Lower lobe of right lung (tissue), 2 donors: ENCODE measurements around the gene TMEM164. TPM values are rescaled to one million over a fixed set of nuclear protein-coding genes. Genes with fewer than 3 reads are reported as not detected.

ENCODE experiments used
- ATAC-seq, 2 donors: fragments of 200-7000 bp; cut with Tn5 transposase; one replicate each; pipeline ENCODE4 v1.9.1; 2020 to 2022; ENCODE audit warnings: mild to moderate bottlenecking in 2 of 2, moderate library complexity in 2 of 2
- DNase-seq: peaks from one replicate; pipeline ENCODE4 v3.0.0-alpha.2; 2020
- H3K27ac ChIP-seq: fragments of 200-600 bp; one replicate; pipeline ENCODE4 v1.8.0; 2022
- H3K27me3 ChIP-seq: fragments of 200-600 bp; one replicate; pipeline ENCODE4 v1.8.0; 2022; ENCODE audit warnings: low read depth
- H3K36me3 ChIP-seq: fragments of 200-600 bp; one replicate; pipeline ENCODE4 v1.8.0; 2022; ENCODE audit warnings: mild to moderate bottlenecking
- H3K4me1 ChIP-seq: fragments of 200-600 bp; one replicate; pipeline ENCODE4 v1.8.0; 2022
- H3K4me3 ChIP-seq: fragments of 200-600 bp; one replicate; pipeline ENCODE4 v1.8.0; 2022; ENCODE audit warnings: mild to moderate bottlenecking
- H3K9me3 ChIP-seq: fragments of 200-600 bp; one replicate; pipeline ENCODE4 v1.8.0; 2022
- intact Hi-C: fragments of 100-400 bp; cut with DNase I; formaldehyde crosslinking; loops from one replicate; pipeline ENCODE4 v1.11.0; 2022
- total RNA-seq: library from RNA; stranded (reverse); fragmentation: NEBNext Ultra II Directional; extraction: Animal tissue kit (Norgen Biotek cat#: 25700); gene quantifications from one replicate; pipeline ENCODE4 v1.2.1, GENCODE V29; 2021
- TF ChIP-seq, protein P1 (sequence below): fragments of 200-600 bp; IDR thresholded peaks from one replicate; pipeline ENCODE4 v1.8.0; 2022; ENCODE audit warnings: antibody characterized with exemption, mild to moderate bottlenecking
- donor health status: DM: no; HTN: yes; CAD: no; lungs with severe emphysema.

Gene TMEM164
- total RNA-seq, 1 donor from 2014 or later, result 66.4 TPM

DNA sequence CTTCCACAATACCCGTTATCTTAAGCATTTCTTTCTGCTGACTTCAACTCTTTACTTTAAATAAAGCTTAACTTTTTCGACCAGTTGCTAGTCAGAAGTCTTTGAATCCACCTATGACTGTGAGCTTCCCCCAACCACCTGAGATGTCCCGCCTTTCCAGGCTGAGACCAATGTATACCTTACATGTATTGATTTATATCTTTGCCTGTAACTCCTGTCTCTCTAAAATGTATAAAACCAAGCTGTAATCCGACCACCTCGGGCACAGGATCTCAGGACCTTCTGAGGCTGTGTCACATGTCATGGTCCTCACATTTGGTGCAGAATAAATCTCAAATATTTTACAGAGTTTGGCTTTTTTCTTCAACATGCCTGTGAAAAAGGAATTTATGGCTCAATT, 2.9 kb upstream of the TMEM164 start:
- TF ChIP-seq, protein P1, sequence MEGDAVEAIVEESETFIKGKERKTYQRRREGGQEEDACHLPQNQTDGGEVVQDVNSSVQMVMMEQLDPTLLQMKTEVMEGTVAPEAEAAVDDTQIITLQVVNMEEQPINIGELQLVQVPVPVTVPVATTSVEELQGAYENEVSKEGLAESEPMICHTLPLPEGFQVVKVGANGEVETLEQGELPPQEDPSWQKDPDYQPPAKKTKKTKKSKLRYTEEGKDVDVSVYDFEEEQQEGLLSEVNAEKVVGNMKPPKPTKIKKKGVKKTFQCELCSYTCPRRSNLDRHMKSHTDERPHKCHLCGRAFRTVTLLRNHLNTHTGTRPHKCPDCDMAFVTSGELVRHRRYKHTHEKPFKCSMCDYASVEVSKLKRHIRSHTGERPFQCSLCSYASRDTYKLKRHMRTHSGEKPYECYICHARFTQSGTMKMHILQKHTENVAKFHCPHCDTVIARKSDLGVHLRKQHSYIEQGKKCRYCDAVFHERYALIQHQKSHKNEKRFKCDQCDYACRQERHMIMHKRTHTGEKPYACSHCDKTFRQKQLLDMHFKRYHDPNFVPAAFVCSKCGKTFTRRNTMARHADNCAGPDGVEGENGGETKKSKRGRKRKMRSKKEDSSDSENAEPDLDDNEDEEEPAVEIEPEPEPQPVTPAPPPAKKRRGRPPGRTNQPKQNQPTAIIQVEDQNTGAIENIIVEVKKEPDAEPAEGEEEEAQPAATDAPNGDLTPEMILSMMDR, result no peak
- DNase-seq (no peak), ATAC-seq (no peak)
- intact Hi-C loops, result no loop called here
- peaks cover 10% of the 10 kb centered on the region for H3K4me1 ChIP-seq
- H3K4me3 ChIP-seq, result no peak overlapping the region
- no peaks in the 10 kb centered on the region for H3K27me3 ChIP-seq
- H3K36me3 ChIP-seq, result no peaks in the 10 kb centered on the region
- H3K27ac ChIP-seq, result no peak overlapping the region
- H3K9me3 ChIP-seq, result no peaks in the 10 kb centered on the region

DNA sequence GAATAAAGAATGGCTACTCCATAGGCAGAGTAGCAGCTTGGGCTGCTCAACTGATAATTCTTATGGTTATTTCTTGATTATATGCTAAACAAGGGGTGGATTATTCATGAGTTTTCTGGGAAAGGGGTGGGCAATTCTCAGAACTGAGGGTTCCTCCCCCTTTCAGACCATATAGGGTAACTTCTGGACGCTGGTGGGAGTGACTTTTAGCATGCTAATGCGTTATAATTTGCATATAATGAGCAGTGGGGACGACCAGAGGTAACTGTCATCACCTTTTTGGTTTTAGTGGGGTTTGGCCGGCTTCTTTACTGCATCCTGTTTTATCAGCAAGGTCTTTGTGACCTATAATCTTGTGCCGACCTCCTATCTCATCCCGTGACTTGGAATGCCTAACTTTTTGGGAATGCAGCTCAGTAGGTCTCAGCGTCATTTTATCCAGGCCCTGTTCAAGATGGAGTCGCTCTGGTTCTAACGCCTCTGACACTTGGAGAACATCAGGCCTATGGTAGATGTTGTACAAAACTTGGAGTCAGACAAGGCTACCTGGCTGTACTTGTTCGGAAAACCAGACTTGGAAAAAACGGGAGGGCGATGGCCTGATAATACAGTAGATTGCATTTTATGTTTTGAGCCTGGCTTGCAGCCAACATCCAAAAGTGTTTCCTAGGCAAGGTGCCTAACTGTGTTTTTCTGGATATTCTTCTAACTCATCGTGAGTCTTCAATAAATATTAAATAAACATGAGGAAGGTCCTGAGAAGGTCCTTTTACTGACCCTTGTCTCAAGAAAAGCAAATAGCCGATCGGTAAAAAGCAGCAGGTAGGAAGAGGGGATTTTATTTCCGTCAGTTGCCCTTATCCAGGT, 1.8 kb upstream of the TMEM164 start:
- ATAC-seq, result no peak

DNA sequence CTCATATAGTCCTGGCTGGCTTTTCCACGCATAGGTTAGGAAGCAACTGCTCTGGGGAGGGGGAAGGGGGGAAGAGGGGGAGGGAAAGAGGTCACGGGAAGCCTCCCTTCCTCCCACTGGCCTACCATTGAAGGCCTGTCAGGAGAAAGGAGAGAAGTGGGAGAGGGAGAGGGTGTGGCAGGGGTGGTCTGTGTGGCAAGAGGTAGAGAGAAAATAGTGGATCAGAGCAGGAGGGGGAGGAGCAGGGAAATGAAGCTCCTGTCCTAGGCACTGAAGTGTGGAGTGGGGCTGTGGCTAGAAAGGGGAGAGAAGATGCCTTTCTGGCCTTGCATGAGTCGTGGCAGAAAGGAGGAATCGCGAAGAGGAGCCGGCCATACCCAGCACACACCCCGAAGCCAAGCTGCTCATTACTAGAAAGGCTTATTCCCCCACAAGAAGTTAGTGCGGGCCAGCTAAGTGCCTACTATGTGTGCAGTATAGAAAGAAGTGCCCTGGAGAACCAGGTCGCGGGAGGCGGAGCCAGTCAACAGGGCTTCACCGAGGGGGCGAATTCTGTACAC, 1.1 kb upstream of the TMEM164 start:
- intact Hi-C loops, result no loop called here
- Histone ChIP-seq H3K27me3 (no peaks in the 10 kb centered on the region), H3K9me3 (no peaks in the 10 kb centered on the region), H3K27ac (peak overlapping the region; percentile 83), H3K4me3 (peak overlapping the region; percentile 68), H3K4me1 (peaks cover 24% of the 10 kb centered on the region), H3K36me3 (no peaks in the 10 kb centered on the region)
- TF ChIP-seq, protein P1, result no peak
- no peak for DNase-seq
- ATAC-seq, result no peak

More for the DNA sequence above, 1.8 kb upstream of the TMEM164 start:
- Histone ChIP-seq H3K9me3 (no peaks in the 10 kb centered on the region), H3K4me3 (no peak overlapping the region), H3K27me3 (no peaks in the 10 kb centered on the region), H3K27ac (no peak overlapping the region), H3K4me1 (peaks cover 18% of the 10 kb centered on the region), H3K36me3 (no peaks in the 10 kb centered on the region)
- intact Hi-C loops, result no loop called here
- no peak for DNase-seq
- TF ChIP-seq, protein P1, result no peak

DNA sequence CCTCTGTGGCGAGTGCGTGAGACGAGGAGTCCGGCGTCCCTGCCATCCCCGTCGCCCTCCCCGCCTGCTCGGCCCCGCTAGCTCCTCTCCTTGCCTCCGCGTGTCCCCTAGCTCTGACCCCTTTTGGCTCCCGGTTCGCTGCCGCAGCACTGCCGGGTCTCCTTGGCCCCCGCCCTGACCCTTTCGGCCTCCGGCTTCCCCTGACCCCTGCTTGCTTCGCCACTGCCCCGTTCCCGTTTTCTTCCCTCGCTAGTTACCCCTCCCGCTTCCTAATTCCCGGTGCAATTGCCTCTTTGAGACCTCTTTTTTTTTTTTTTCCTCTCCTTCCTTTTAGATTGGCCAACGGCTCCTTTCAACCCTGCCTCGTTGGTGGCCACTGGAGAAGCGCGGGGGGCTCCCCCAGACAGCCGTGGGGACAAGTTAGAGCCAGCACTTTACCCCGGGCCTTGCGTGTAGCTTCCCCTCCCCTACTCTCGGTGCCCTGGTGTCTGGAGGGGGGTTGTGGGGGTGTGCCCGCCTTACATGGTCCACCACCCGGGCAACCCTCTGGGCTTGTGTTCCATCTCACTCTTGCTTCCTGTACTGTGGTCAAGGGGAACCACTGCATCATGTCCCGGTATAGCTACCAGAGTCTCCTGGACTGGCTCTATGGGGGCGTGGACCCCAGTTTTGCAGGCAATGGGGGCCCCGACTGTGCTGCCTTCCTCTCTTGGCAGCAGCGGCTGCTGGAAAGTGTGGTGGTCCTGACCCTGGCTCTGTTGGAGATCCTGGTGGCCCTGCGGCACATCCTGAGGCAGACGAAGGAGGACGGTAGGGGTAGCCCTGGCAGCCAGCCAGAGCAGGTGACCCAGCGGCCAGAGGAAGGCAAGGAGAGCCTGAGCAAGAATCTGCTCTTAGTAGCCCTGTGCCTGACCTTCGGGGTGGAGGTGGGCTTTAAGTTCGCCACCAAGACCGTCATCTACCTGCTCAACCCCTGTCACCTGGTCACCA, 548 bp downstream of the TMEM164 start:
- ATAC-seq, result peak in 1 of 2 donors; percentile 20
- TF ChIP-seq, protein P1, result no peak
- intact Hi-C loops, result no loop called here
- Histone ChIP-seq H3K36me3 (no peaks in the 10 kb centered on the region), H3K4me1 (peaks cover 29% of the 10 kb centered on the region), H3K4me3 (peak overlapping the region; percentile 68), H3K9me3 (no peaks in the 10 kb centered on the region), H3K27me3 (no peaks in the 10 kb centered on the region), H3K27ac (peak overlapping the region; percentile 83)
- peak; percentile 51 for DNase-seq

DNA sequence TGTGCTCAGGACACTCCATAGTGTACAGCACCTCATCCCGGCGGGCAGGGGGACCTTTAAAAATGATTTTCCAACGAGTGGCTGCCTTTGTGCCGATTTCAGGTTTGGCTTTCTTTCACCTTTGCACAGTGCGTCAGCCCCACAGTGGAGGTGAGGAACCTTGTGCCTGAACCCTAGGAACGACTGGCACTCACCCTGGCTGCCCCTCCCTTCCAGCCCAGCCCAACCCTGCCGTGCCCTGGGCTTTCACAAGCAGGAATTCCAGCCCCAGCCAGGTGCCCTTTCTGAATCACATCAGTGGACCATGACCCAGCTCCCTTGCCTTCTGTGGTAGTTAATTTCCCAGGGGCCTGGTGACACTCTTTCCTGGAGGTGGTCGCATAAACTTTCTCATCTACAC, 1.3 kb downstream of the TMEM164 start:
- peak; percentile 35 to 57 for ATAC-seq

More for the DNA sequence above, 1.3 kb downstream of the TMEM164 start:
- no peaks in the 10 kb centered on the region for H3K9me3 ChIP-seq
- H3K4me1 ChIP-seq, result peaks cover 29% of the 10 kb centered on the region
- peak overlapping the region; percentile 83 for H3K27ac ChIP-seq
- peak; percentile 63 for DNase-seq
- TF ChIP-seq, protein P1, result no peak
- H3K27me3 ChIP-seq, result no peaks in the 10 kb centered on the region
- peak overlapping the region; percentile 68 for H3K4me3 ChIP-seq
- no peaks in the 10 kb centered on the region for H3K36me3 ChIP-seq
- intact Hi-C loops, result no loop called here
